Body of pancreas (tissue), 4 donors: ENCODE results near the gene ROCK2. TPM values are rescaled to one million over a fixed set of nuclear protein-coding genes. Genes with fewer than 3 reads are reported as not detected.

Experiments used
- ATAC-seq: fragments of 150-250 bp; one replicate; pipeline ENCODE4 v1.9.1; 2016
- DNase-seq, 4 donors: peaks; one replicate each; pipeline ENCODE4 v3.0.0-alpha.2; 2019
- H3K27ac ChIP-seq, 4 donors: fragments of 200-600 bp; sonication (generic); 1 replicate in 3 of 4; 2 replicates in 1 of 4; pipeline versions ENCODE4 v1.5.1 to v1.6.1; 2016 to 2019; ENCODE audit warnings: mild to moderate bottlenecking in 1 of 4, mixed read lengths in 1 of 4, moderate library complexity in 1 of 4
- H3K27me3 ChIP-seq, 2 donors: fragments of 200-600 bp; sonication (generic); one replicate each; pipeline ENCODE4 v1.6.0; 2016; ENCODE audit warnings: mild to moderate bottlenecking in 1 of 2
- H3K36me3 ChIP-seq, 2 donors: fragments of 200-600 bp; sonication (generic); replicated peaks in 1 of 2; 2 replicates each; pipeline ENCODE4 v1.5.1; 2016; ENCODE audit warnings: low read depth in 2 of 2; ENCODE audit not compliant: insufficient read depth in 1 of 2
- H3K4me1 ChIP-seq: fragments of 200-600 bp; sonication (generic); one replicate; pipeline ENCODE4 v1.6.0; 2016
- H3K4me3 ChIP-seq, 2 donors: fragments of 200-600 bp; sonication (generic); 1 replicate in 1 of 2; 2 replicates in 1 of 2; pipeline ENCODE4 v1.5.1; 2016 to 2019
- H3K9me3 ChIP-seq, 3 donors: fragments of 200-600 bp; sonication (generic); 1 replicate in 2 of 3; 2 replicates in 1 of 3; pipeline ENCODE4 v1.5.1; 2016
- POLR2A ChIP-seq, 3 donors: fragments of 450-650 bp; IDR thresholded peaks; one replicate each; pipeline ENCODE4 v1.6.1; 2016; ENCODE audit warnings: antibody characterized with exemption in 3 of 3, mild to moderate bottlenecking in 2 of 3
- WGBS, 2 donors: methylation state at CpG; one replicate each; pipeline ENCODE4 v1.1.5; 2017; 5-methylcytosine and 5-hydroxymethylcytosine counted together
- intact Hi-C: fragments of 100-400 bp; cut with DNase I; formaldehyde crosslinking; loops from one replicate; pipeline ENCODE4 v1.15.1; 2023
- total RNA-seq, 2 donors: library from RNA; depleted of rRNA; stranded (reverse); fragments of >200 nt; gene quantifications; one replicate each; pipeline ENCODE4 v1.1.0, GENCODE V29; 2016
- TF ChIP-seq, protein P1 (sequence below), 7 experiments: fragments of 450-650 bp in 4 of 7; fragments of 200-600 bp in 3 of 7; sonication (generic) in 3 of 7; IDR thresholded peaks; one replicate each; pipeline ENCODE4 v1.5.1; 2016 to 2019; ENCODE audit warnings: antibody characterized with exemption in 7 of 7

The ROCK2 gene
- total RNA-seq, 2 donors from 2014 or later, result 24.4 to 32.3 TPM

DNA sequence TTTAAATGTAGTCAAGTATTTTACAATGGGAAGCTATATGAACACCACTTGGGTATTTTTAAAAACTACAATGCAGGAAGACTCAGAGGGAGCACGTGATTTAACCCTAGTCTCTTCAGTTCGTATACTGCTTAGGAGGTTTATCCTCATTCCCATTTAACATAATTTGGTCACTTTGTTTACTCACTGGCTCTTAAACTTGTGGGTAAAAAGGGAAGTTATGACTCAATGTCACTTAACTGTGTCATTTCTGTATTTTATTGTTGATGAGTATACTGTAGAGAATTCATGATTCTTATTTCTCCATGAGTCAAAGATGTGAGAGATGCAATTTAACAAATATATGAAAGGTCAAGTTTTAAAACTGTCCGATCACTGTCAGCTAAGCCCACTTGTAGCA, 141.0 kb downstream of the ROCK2 start:
- DNase-seq (no peak), ATAC-seq (no peak)
- Histone ChIP-seq H3K27ac (no peak overlapping the region), H3K36me3 (peaks cover 0 to 14% of the 10 kb centered on the region in 2 donors), H3K9me3 (no peaks in the 10 kb centered on the region), H3K4me3 (no peak overlapping the region), H3K27me3 (no peaks in the 10 kb centered on the region), H3K4me1 (no peaks in the 10 kb centered on the region)
- intact Hi-C loops, result no loop called here
- no peak for TF ChIP-seq POLR2A (IDR thresholded peaks at IDR 0.05)
- TF ChIP-seq, protein P1, sequence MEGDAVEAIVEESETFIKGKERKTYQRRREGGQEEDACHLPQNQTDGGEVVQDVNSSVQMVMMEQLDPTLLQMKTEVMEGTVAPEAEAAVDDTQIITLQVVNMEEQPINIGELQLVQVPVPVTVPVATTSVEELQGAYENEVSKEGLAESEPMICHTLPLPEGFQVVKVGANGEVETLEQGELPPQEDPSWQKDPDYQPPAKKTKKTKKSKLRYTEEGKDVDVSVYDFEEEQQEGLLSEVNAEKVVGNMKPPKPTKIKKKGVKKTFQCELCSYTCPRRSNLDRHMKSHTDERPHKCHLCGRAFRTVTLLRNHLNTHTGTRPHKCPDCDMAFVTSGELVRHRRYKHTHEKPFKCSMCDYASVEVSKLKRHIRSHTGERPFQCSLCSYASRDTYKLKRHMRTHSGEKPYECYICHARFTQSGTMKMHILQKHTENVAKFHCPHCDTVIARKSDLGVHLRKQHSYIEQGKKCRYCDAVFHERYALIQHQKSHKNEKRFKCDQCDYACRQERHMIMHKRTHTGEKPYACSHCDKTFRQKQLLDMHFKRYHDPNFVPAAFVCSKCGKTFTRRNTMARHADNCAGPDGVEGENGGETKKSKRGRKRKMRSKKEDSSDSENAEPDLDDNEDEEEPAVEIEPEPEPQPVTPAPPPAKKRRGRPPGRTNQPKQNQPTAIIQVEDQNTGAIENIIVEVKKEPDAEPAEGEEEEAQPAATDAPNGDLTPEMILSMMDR (IDR thresholded peaks at IDR 0.05), result no peak
- whole genome bisulfite sequencing, 2 donors, result 78 to 83% methylated on average over 3 of the region's 3 CpGs

DNA sequence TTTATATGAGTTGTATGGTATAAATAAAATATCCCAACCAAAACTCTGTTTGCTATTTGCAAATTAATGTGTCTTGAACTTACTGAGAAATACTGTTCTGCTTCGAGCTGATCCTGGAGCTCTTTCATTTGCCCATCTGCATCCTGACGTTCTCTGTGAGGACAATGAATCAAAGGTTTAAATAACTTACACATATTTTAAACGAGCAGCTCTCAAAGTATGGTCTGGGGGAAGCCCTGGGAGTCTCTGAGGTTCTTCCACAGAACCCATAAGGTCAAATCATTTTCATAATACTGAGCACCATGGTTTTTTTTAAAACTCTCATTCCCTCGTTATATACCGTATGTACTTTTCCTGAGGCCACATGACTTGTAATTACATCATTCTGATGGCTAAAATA, 142.5 kb downstream of the ROCK2 start:
- no peak for DNase-seq
- WGBS, 2 donors, result 89 to 92% methylated on average over 5 of the region's 5 CpGs
- intact Hi-C loops, result no loop called here

DNA sequence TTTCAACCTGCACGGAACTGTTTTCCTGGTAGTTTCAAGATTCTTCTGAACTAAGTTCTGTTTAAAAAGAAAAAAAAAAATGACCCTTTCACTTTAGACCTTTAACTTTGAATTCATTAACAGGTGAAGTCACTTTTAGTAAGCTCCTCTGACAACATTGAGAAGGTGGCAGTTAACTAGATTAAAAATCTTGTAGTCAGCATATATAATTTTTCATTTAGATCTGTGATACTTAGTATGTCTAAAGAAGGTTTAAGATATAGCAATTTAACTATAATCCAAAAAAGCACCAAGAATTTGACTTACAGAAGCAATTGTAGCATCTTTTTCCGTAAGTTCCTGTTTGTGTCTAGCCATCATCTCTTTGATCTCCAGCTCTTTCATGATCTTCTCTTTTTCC, 143.8 kb downstream of the ROCK2 start:
- TF ChIP-seq, protein P1 (IDR thresholded peaks at IDR 0.05), result no peak
- TF ChIP-seq POLR2A (IDR thresholded peaks at IDR 0.05), result no peak
- ATAC-seq, result no peak

More for the DNA sequence above, 142.5 kb downstream of the ROCK2 start:
- Histone ChIP-seq H3K27ac (no peak overlapping the region), H3K4me1 (no peaks in the 10 kb centered on the region), H3K4me3 (no peak overlapping the region), H3K9me3 (no peaks in the 10 kb centered on the region), H3K36me3 (peaks cover 0 to 11% of the 10 kb centered on the region in 2 donors), H3K27me3 (no peaks in the 10 kb centered on the region)
- ATAC-seq, result no peak
- TF ChIP-seq, protein P1 (IDR thresholded peaks at IDR 0.05), result no peak
- TF ChIP-seq POLR2A (IDR thresholded peaks at IDR 0.05), result no peak

DNA sequence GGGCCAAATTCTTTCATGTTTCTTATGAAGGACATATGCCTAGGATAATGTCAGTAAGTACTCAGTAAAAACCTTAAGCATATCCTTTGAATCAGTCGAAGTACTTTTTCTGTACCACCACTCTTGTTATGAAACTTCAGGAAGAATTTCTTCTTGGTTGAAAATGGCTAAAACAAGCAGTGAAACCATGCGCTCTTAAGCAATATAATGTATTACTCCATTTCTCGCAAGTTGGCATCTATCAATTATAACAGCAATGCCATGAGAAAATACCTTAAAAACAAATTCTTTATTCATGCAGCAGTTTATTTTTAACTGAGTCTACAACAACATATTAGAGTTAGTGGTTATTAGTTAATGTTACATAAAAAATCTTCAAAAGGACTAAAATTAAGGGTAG, 148.2 kb downstream of the ROCK2 start:
- H3K9me3 ChIP-seq, result no peaks in the 10 kb centered on the region
- no peaks in the 10 kb centered on the region for H3K27me3 ChIP-seq
- DNase-seq, result no peak
- H3K36me3 ChIP-seq, result peaks cover 0 to 16% of the 10 kb centered on the region in 2 donors
- intact Hi-C loops, result no loop called here
- no peak for ATAC-seq
- H3K27ac ChIP-seq, result no peak overlapping the region
- H3K4me3 ChIP-seq, result no peak overlapping the region
- TF ChIP-seq, protein P1 (IDR thresholded peaks at IDR 0.05), result no peak
- TF ChIP-seq POLR2A (IDR thresholded peaks at IDR 0.05), result no peak
- H3K4me1 ChIP-seq, result no peaks in the 10 kb centered on the region
- 83 to 85% methylated on average over 3 of the region's 3 CpGs for WGBS, 2 donors

More for the DNA sequence above, 143.8 kb downstream of the ROCK2 start:
- DNase-seq, result no peak
- 95 to 96% methylated on average over 2 of the region's 2 CpGs for WGBS, 2 donors
- H3K4me1 ChIP-seq, result no peaks in the 10 kb centered on the region
- intact Hi-C loops, result no loop called here
- no peaks in the 10 kb centered on the region for H3K9me3 ChIP-seq
- H3K27me3 ChIP-seq, result no peaks in the 10 kb centered on the region
- H3K36me3 ChIP-seq, result peaks cover 0 to 17% of the 10 kb centered on the region in 2 donors
- H3K4me3 ChIP-seq, result no peak overlapping the region
- no peak overlapping the region for H3K27ac ChIP-seq

DNA sequence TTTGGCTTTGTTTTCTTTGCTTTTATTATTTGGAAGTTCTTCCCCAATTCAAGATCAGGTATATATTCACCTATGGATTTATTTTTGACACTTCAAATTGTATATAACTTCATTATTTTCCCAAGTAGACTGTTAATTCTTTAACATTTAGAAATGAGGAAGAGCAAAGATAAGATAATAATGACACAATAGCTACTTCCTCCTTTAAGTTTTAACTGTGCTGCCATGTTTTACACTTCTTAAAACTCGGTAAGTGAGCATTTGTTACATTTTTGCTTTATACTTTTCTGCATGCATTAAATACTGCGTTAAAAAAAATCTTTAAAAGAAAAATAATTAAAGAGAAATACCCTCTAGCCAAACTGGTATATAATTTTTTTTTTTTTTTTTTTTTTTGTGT, 156.7 kb downstream of the ROCK2 start:
- Histone ChIP-seq H3K36me3 (peaks cover 0 to 7% of the 10 kb centered on the region in 2 donors), H3K4me3 (no peak overlapping the region), H3K4me1 (no peaks in the 10 kb centered on the region), H3K27ac (no peak overlapping the region), H3K9me3 (no peaks in the 10 kb centered on the region), H3K27me3 (no peaks in the 10 kb centered on the region)
- no peak for TF ChIP-seq POLR2A (IDR thresholded peaks at IDR 0.05)
- TF ChIP-seq, protein P1 (IDR thresholded peaks at IDR 0.05), result no peak
- intact Hi-C loops, result no loop called here
- no peak for DNase-seq
- WGBS, 2 donors, result 66 to 85% methylated on average over 2 of the region's 2 CpGs
- no peak for ATAC-seq
